Measurements from ENCODE around the gene STK35. TPM values are rescaled to one million over a fixed set of nuclear protein-coding genes. Genes with fewer than 3 reads are reported as not detected.
A peak's percentile ranks its signal among the peaks of the same experiment; 100 is the strongest.

STK35 gene
- total and polyA plus RNA-seq, 2 of the 8 experiments (the other 6 are each of a cell fraction or from before 2014, with no cell fraction given), result 24.9 to 45.0 TPM

- Histone ChIP-seq H2AK5ac (ENCODE audit: low read depth, low read length) (no peak overlapping the region), H3K18ac (ENCODE audit: extremely low read depth, low read length) (no peak overlapping the region), H2BK120ac (replicated peaks; ENCODE audit: low read depth, low read length) (no peak overlapping the region), H2BK15ac (ENCODE audit: low read length) (no peak overlapping the region), H3K27ac (ENCODE audit: low read depth, low read length) (no peak overlapping the region), H3K4ac (replicated peaks; ENCODE audit: insufficient read length, low read depth, low read length) (no peak overlapping the region), H2BK20ac (ENCODE audit: low read length) (no peak overlapping the region), H3K9ac (replicated peaks in 1 of 4; ENCODE audit: extremely low read depth in 1 of 4, low read depth in 3 of 4, low read length in 3 of 4) (peak overlapping the region in 1 of 4 experiments; percentile 38; a peak in 2 of 7 replicates), H3K27me3 (replicated peaks in 1 of 4; ENCODE audit: control insufficient read depth in 3 of 4, extremely low read depth in 1 of 4, insufficient read depth in 3 of 4, low read length in 3 of 4) (no peaks in the 10 kb centered on the region), H2AFZ (ENCODE audit: low read length) (no peak overlapping the region), H3K14ac (ENCODE audit: insufficient read length) (no peak overlapping the region), H3K36me3 (ENCODE audit: control insufficient read depth in 2 of 4, insufficient read depth in 4 of 4, low read length in 3 of 4) (peaks cover 0 to 10% (median 4%) of the 10 kb centered on the region in 4 experiments; a peak in 3 of 8 replicates), H2BK12ac (ENCODE audit: low read depth, low read length) (no peak overlapping the region), H3K23ac (ENCODE audit: insufficient read length) (no peak overlapping the region), H3K79me2 (ENCODE audit: control insufficient read depth in 1 of 2, insufficient read depth in 2 of 2, low read length in 2 of 2) (peaks cover 14 to 60% of the 10 kb centered on the region in 2 experiments), H2BK5ac (ENCODE audit: low read depth, low read length) (no peak overlapping the region), H4K5ac (ENCODE audit: insufficient read length, low read depth, low read length) (no peak overlapping the region), H3K4me3 (ENCODE audit: extremely low read depth in 1 of 4, insufficient read depth in 2 of 4, low read depth in 3 of 4, low read length in 4 of 4) (peak overlapping the region; percentile 80 to 92 (median 88); a peak in 5 of 8 replicates), H4K91ac (replicated peaks; ENCODE audit: insufficient read length, low read length) (no peak overlapping the region), H3K56ac (replicated peaks; ENCODE audit: insufficient read length, low read depth, low read length) (no peak overlapping the region), H3K23me2 (ENCODE audit: low read depth, low read length) (peaks cover 18% of the 10 kb centered on the region), H4K8ac (ENCODE audit: extremely low read depth, insufficient read depth, low read length) (no peak overlapping the region), H3K4me2 (ENCODE audit: insufficient read depth in 1 of 2, low read depth in 2 of 2, low read length in 2 of 2) (peak overlapping the region; percentile 95 to 100), H3K79me1 (ENCODE audit: low read depth, low read length) (peaks cover 16% of the 10 kb centered on the region), H3K9me3 (ENCODE audit: insufficient read depth in 2 of 2, low read depth in 1 of 2, low read length in 1 of 2) (no peaks in the 10 kb centered on the region), H3K4me1 (replicated peaks in 1 of 4; ENCODE audit: control insufficient read depth in 3 of 4, insufficient read depth in 4 of 4, low read length in 3 of 4) (peaks cover 2 to 12% (median 6%) of the 10 kb centered on the region in 4 experiments; a peak in 6 of 7 replicates), H4K20me1 (replicated peaks in 1 of 2; ENCODE audit: control insufficient read depth in 1 of 2, insufficient read depth in 2 of 2, low read length in 2 of 2) (peaks cover 16 to 23% of the 10 kb centered on the region in 2 experiments)
- FAIRE-seq (no peak), DNase-seq (ENCODE audit: low read depth in 1 of 2, low spot score in 2 of 2) (no peak)
- WGBS, 2 experiments (ENCODE audit: extremely low coverage in 1 of 2, insufficient coverage in 1 of 2, insufficient read length in 1 of 2, insufficient replicate concordance in 2 of 2, low coverage in 1 of 2, low lambda C conversion rate in 2 of 2, missing lambda C conversion rate in 1 of 2), result 85% methylated on average over 8 of the region's 8 CpGs; no CpG with 5 or more reads in 1 of the 2 experiments
- ChIA-PET POLR2A (ENCODE audit: partially characterized antibody) (interaction anchor here (1.2 to 4.2 kb wide), 6 partner anchors 10 to 118 kb away, joined by 3 to 30 read pairs (median 11); no protein-coding TSS in a partner anchor), CTCF (ENCODE audit: partially characterized antibody) (interaction anchor here (0.9 to 4.3 kb wide), 6 partner anchors 10 to 68 kb away, joined by 3 to 25 read pairs (median 4); no protein-coding TSS in a partner anchor)
- TF ChIP-seq ATF3 (IDR thresholded peaks at IDR 0.05; ENCODE audit: insufficient read depth, low read depth, low read length), result no peak
- no peak for TF ChIP-seq CBX5 (IDR thresholded peaks at IDR 0.05; ENCODE audit: low read depth, low read length)
- TF ChIP-seq TAF1 (IDR thresholded peaks at IDR 0.05; ENCODE audit: low read depth, low read length), result no peak
- TF ChIP-seq RNF2 (IDR thresholded peaks at IDR 0.05; ENCODE audit: borderline replicate concordance, low read depth, low read length, missing control alignments, poor library complexity, severe bottlenecking), result no peak
- TF ChIP-seq SP1 (IDR thresholded peaks at IDR 0.05; ENCODE audit: low read depth, low read length), result no peak
- TF ChIP-seq SRF (IDR thresholded peaks at IDR 0.05; ENCODE audit: low read depth, low read length), result no peak
- no peak for TF ChIP-seq SP4 (IDR thresholded peaks at IDR 0.05; ENCODE audit: low read length)
- TF ChIP-seq POU5F1 (IDR thresholded peaks at IDR 0.05; ENCODE audit: low read depth, low read length), result no peak
- no peak for TF ChIP-seq SP2 (IDR thresholded peaks at IDR 0.05; ENCODE audit: low read length)
- no peak for TF ChIP-seq EZH2 (IDR thresholded peaks at IDR 0.05; ENCODE audit: low read depth, low read length, severe bottlenecking)
- TF ChIP-seq CTBP2 (IDR thresholded peaks at IDR 0.05; ENCODE audit: borderline replicate concordance, insufficient read depth, insufficient read length, low read length), result no peak
- TF ChIP-seq KDM5A (IDR thresholded peaks at IDR 0.05; ENCODE audit: low read length), result no peak
- TF ChIP-seq POLR2A (IDR thresholded peaks at IDR 0.05; ENCODE audit: control extremely low read depth in 1 of 2, low read depth in 2 of 2, low read length in 2 of 2), result no peak
- no peak for TF ChIP-seq TCF12 (IDR thresholded peaks at IDR 0.05; ENCODE audit: low read depth, low read length)
Observed at GRCh38 chr20:2104236-2104635, 2.6 kb downstream of the STK35 start.
